Stimulated activated CD8-positive, alpha-beta memory T cell treated with anti-CD3 and anti-CD28 coated beads, Interleukin-7, amount 100 ng/mL, for 24 hours (primary cell): Measurements from ENCODE around the gene TXNDC8.
A peak's percentile ranks its signal among the peaks of the same experiment; 100 is the strongest.

Experiments used
- DNase-seq: peaks from one replicate; pipeline ENCODE4 v3.0.0-alpha.2; 2020; ENCODE audit warnings: low read depth

The TXNDC8 gene

DNA sequence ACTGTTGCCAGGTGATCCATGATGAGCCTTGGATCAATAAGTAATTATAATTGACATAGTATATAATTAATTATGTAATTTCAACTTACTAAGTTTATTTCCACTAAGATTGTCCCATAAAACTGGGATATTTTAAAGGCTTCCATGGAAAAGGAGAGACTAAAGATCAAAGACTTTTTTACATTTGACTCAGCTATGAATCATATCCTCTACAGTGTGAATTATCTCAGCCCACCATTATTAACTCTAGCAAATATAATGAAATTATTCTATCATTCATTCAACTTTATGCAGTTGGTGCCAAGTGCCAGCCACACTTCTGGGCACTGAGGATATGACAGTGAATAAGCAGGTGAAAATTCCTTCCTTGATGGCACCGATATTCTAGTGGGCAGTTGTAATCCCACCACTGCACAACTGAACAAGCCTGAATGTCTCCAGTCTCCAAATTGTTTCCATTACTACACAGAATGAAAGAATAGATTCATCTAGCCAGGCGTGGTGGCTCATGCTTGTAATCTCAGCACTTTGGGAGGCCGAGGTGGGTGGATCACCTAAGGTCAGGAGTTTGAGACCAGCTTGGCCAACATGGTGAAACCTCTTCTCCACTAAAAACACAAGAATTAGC, 59.5 kb downstream of the TXNDC8 start:
- no peak for DNase-seq

DNA sequence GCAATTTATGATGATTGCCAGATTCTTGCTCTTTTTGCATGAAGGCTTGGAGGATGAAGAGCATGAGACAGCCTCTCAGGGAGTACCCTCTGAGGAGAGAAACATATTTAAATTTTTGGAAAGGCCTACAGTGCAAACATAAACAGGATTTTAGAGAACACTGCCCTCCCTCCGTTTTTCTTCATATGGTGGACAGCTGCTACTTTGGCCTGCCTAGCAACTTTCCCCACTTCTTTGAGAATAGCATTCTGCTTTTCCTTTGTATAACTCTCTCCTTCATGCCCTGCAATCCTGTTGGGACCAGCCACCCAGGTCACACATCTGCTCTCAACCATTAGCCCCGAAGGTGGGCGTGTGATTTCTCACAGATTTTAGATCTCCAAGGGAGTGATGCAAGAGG, 60.9 kb downstream of the TXNDC8 start:
- no peak for DNase-seq

- DNase-seq = no peak
Observed at GRCh38 chr9:110270211-110270995, 67.3 kb downstream of the TXNDC8 start.

- DNase-seq = no peak
Observed at GRCh38 chr9:110266795-110267194, 70.9 kb downstream of the TXNDC8 start.

DNA sequence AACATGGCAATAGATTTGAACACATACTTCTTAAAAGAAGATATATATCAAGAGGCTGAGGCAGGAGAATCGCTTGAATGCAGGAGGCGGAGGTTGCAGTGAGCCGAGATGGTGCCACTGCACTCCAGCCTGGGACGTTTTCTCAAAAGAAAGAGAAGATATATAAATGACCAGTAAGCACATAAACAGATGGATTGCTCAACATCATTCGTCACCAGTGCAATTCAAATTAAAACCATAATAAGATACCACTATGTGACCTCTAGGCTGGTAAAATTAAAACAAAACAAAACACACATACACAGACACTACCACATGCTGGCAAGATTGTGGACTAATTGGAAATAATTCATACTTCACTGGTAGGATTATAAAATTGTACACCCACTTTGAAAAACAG, 76.0 kb downstream of the TXNDC8 start:
- DNase-seq = no peak

GRCh38 chr9:110260911-110261310, 76.8 kb downstream of the TXNDC8 start:
- DNase-seq = no peak

DNA sequence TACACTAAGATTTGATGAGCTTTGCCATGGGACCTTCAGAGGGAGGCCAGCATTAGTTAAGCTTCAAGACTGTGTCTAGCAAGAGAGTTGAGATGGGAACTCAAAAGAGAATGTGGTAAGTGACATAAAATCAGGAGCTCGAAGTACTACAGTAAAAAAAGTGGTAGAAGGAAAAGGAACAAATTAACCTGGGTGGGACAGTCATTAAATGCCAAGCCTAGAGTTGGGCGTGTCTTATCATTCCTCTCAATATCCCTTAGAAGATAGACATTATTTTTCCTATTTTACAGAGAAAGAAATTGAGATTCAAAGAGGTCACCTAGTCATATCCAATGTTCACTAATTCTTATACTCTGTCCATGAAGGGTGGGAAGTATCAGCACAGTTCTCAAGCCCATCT, 78.1 kb downstream of the TXNDC8 start:
- no peak for DNase-seq

DNA sequence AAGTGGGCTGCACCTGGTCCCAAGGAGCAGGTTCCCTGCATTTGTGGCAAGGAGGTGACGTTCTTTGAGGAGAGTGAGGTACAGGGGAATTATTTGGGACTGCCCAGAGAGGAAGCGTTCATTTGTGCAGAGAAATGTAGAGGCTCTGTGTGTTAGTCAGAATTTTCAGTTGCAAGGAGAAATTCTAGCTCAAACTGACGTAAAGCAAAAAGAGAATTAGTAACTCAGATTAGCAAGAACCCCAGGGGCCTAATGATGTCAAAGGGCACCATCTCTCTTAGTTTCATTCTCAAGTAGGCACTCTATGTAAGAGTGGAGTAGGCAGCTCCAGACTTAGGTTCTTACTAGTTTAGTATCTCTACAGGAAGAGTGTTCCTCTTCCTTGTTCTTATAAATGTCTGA, 79.0 kb downstream of the TXNDC8 start:
- no peak for DNase-seq

GRCh38 chr9:110257956-110258355, 79.7 kb downstream of the TXNDC8 start:
- DNase-seq = no peak

DNA sequence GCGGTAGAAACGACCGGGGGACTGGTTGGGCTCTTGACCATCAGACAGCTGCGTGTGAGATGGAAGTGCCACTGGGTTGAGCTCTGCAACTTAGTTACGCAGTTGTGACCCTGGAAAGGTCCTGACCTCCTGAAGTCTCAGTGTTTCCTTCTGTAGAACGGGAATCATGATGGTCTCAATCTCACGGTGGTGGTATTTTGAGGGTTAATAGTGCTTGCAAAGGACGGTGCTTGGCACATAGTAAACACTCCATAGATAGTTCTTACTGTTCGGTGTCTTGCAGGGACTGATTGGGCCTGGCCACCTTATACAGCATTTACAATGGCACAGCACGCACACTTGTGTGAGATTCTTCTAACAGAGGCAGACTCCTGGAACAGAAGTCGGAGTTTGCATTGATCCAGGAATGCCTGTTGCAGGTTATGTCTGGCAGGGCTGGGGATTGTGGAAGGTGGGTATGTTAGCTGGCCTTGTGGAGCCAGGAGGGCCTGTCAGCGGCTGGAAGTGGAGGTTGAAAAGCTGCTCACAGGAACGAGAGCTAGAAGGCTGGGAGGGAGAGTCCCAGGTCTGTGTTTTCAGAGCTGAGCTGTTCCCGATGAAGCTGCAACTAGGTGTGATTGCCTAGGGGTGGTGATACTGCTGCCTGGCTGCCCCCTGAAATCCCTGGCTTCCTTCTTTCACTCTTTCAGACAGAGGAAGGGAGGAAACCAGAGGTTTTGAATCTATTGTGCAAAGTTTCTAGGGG, 80.4 kb downstream of the TXNDC8 start:
- DNase-seq = no peak

DNA sequence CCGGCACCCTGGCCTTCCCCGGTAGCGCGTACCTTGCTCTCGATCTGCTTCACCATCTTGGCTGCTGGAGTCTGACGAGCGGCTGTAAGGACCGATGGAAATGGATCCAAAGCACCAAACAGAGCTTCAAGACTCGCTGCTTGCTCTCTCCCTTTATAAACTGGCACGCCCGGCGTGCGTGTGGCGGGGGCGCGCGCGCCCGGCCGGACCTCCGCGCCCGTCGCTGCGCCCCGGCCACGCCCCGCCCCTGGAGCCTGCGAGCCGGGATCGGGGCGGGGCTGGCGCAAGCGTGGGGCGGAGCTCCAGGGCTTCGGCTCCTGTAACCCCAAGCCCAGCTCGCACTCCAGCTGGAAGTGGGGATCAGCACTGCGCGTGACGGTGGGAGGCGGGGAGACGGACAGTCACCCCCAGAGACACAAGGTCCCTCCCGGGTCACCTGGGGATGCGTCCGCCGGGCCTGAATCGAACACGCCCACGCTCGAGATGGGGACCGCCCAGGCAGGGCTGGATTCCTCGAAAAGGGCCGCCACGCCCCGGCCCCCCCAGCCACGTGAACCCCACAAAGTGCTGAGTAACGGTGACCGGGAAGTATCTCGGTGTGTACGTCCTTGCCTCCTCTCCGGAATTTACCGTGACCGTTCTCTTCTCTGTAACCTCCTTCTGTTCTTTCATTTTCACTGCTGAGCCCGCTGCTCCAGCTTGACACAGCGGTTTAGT, 81.1 kb downstream of the TXNDC8 start, which contains the start of gene TXN:
TSS of gene TXN (minus strand) at position 128 of the 717 bp plus-strand sequence. CDS start at position 56, 72 bp downstream.
- DNase-seq = peak; percentile 75

GRCh38 chr9:110255463-110256379, 81.9 kb downstream of the TXNDC8 start:
- peak; percentile 30 for DNase-seq

GRCh38 chr9:110255034-110255462, 82.6 kb downstream of the TXNDC8 start:
- no peak for DNase-seq

DNA sequence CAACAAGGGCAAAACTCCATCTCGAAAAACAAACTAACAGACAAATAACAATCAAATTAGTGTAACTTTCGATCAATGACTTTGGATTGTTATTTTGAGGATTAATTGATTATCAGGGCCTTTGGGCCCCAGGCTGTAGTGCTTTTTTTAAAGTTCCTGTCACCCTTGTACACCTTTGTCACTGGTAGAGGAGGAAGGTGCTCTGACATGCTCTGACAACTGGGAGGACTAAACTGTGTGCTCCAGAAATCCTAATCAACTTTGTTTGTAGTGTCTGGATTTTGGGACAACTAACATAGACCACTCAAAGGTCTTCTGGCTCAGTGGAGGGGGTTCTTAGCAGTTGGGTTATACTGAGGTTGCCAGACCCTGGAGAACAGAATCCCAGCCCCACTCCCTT, 83.2 kb downstream of the TXNDC8 start:
- no peak for DNase-seq
